ENCODE results near the gene ACVR2B.
"Not testable (repeated sequence)": the region's sequence is repeated elsewhere in the genome, so short reads cannot be mapped to it uniquely, and the experiment has no call there.

The ACVR2B gene

GRCh38 chr3:38453075-38453912 is at the start of gene ACVR2B:
Gene ACVR2B, plus strand, starts transcription at chr3:38453890. Its CDS starts 433 bp downstream, at chr3:38454323.
- peak; percentile 63 for FAIRE-seq
- peak; percentile 95 for DNase-seq (ENCODE audit: low spot score)

- DNase-seq (ENCODE audit: low spot score) (no peak), FAIRE-seq (no peak)
Measured at GRCh38 chr3:38404286-38404685, 49.4 kb upstream of the ACVR2B start.

- FAIRE-seq, result no peak
- DNase-seq (ENCODE audit: low spot score), result no peak
Measured at GRCh38 chr3:38411591-38411990, 42.1 kb upstream of the ACVR2B start.

GRCh38 chr3:38420758-38421157 is 32.9 kb upstream of the ACVR2B start:
- FAIRE-seq; DNase-seq (ENCODE audit: low spot score): not testable (repeated sequence)

GRCh38 chr3:38421679-38422336 is 31.9 kb upstream of the ACVR2B start:
- DNase-seq (ENCODE audit: low spot score) (no peak), FAIRE-seq (no peak)

- DNase-seq (ENCODE audit: low spot score); FAIRE-seq: not testable (repeated sequence)
Measured at GRCh38 chr3:38426798-38427426, 26.8 kb upstream of the ACVR2B start.

GRCh38 chr3:38432871-38433658 is 20.6 kb upstream of the ACVR2B start:
- not testable (repeated sequence) for DNase-seq (ENCODE audit: low spot score); FAIRE-seq

GRCh38 chr3:38433661-38434060 is 20.0 kb upstream of the ACVR2B start:
- FAIRE-seq; DNase-seq (ENCODE audit: low spot score): not testable (repeated sequence)

- not testable (repeated sequence) for FAIRE-seq; DNase-seq (ENCODE audit: low spot score)
Measured at GRCh38 chr3:38438436-38439069, 15.1 kb upstream of the ACVR2B start.

- FAIRE-seq; DNase-seq (ENCODE audit: low spot score): not testable (repeated sequence)
Measured at GRCh38 chr3:38443205-38443604, 10.5 kb upstream of the ACVR2B start.

GRCh38 chr3:38446085-38446686 is 7.5 kb upstream of the ACVR2B start:
- FAIRE-seq, result no peak
- DNase-seq (ENCODE audit: low spot score), result no peak

- FAIRE-seq (no peak), DNase-seq (ENCODE audit: low spot score) (no peak)
Measured at GRCh38 chr3:38446812-38447211, 6.9 kb upstream of the ACVR2B start.

- no peak for FAIRE-seq
- no peak for DNase-seq (ENCODE audit: low spot score)
Measured at GRCh38 chr3:38450853-38451252, 2.8 kb upstream of the ACVR2B start.

GRCh38 chr3:38453913-38454177 is 155 bp downstream of the ACVR2B start:
- DNase-seq (ENCODE audit: low spot score), result no peak

GRCh38 chr3:38454178-38454883 is 641 bp downstream of the ACVR2B start:
- FAIRE-seq, result no peak
- DNase-seq (ENCODE audit: low spot score), result peak; percentile 66

More at GRCh38 chr3:38453913-38454177, 155 bp downstream of the ACVR2B start:
- no peak for FAIRE-seq

GRCh38 chr3:38454884-38455638 is 1.4 kb downstream of the ACVR2B start:
- no peak for FAIRE-seq

GRCh38 chr3:38455639-38456430 is 2.1 kb downstream of the ACVR2B start:
- DNase-seq (ENCODE audit: low spot score) (no peak), FAIRE-seq (no peak)

More at GRCh38 chr3:38454884-38455638, 1.4 kb downstream of the ACVR2B start:
- DNase-seq (ENCODE audit: low spot score), result peak; percentile 89

All from urothelium cell line (cell line).